Activated CD4-positive, alpha-beta T cell treated with anti-CD3 and anti-CD28 coated beads for 36 hours (primary cell): ENCODE measurements around the gene FUT9. TPM values are rescaled to one million over a fixed set of nuclear protein-coding genes. Genes with fewer than 3 reads are reported as not detected.

ENCODE experiments used
- ATAC-seq: fragments of 200-7000 bp; cut with Tn5 transposase; one replicate; pipeline ENCODE4 v1.10.0; 2021; ENCODE audit warnings: mild to moderate bottlenecking, moderate library complexity
- CTCF ChIA-PET: fragments of 350-600 bp; sonication (Branson Sonifier 250); formaldehyde crosslinking; loops from one replicate; lab custom pipeline; 2021; ENCODE audit warnings: antibody characterized with exemption; lab: Charles Lee
- POLR2A ChIA-PET: fragments of 350-600 bp; sonication (Branson Sonifier 250); formaldehyde crosslinking; loops from one replicate; lab custom pipeline; 2021; ENCODE audit warnings: antibody characterized with exemption, inconsistent platforms; lab: Charles Lee
- DNase-seq: peaks from one replicate; pipeline ENCODE4 v3.0.0-alpha.2; 2020
- H3K27ac Mint-ChIP-seq: one replicate; pipeline ENCODE4 v1.8.0; 2021; ENCODE audit warnings: mixed read lengths
- H3K27me3 Mint-ChIP-seq: one replicate; pipeline ENCODE4 v1.8.0; 2021; ENCODE audit warnings: mixed read lengths
- H3K36me3 Mint-ChIP-seq: one replicate; pipeline ENCODE4 v1.8.0; 2021; ENCODE audit warnings: low read depth, mixed read lengths
- H3K4me1 Mint-ChIP-seq: one replicate; pipeline ENCODE4 v1.8.0; 2021; ENCODE audit warnings: mixed read lengths
- H3K4me3 Mint-ChIP-seq: one replicate; pipeline ENCODE4 v1.8.0; 2021; ENCODE audit warnings: mild to moderate bottlenecking, moderate library complexity, mixed read lengths
- H3K9me3 Mint-ChIP-seq: one replicate; pipeline ENCODE4 v1.8.0; 2021; ENCODE audit warnings: low read depth, mixed read lengths
- intact Hi-C, 2 experiments: fragments of 100-400 bp; cut with DNase I in 1 of 2; cut with micrococcal nuclease in 1 of 2; formaldehyde crosslinking; loops; one replicate each; pipeline versions ENCODE4 v1.14.2 to v1.15.1; 2022 to 2024; cut with DNase I, micrococcal nuclease
- total RNA-seq, 2 experiments: library from RNA; stranded (reverse); gene quantifications; one replicate each; pipeline ENCODE4 v1.2.3, GENCODE V29; 2021

Gene FUT9
- total RNA-seq, result not detected

GRCh38 chr6:96015518-96016333 lies at the start of gene FUT9:
Gene FUT9, plus strand, starts transcription at chr6:96015974. Its CDS starts 187,182 bp downstream, at chr6:96203156.
- Mint-ChIP-seq H3K9me3 (no peaks in the 10 kb centered on the region), H3K27me3 (peaks cover 20% of the 10 kb centered on the region), H3K4me1 (peaks cover 3% of the 10 kb centered on the region), H3K4me3 (no peak within 1 kb of the TSS), H3K27ac (no peak within 1 kb of the TSS), H3K36me3 (no peaks in the 10 kb centered on the region)
- intact Hi-C loops, result no loop called here
- DNase-seq (no peak), ATAC-seq (no peak)
- ChIA-PET POLR2A (no interaction called here), CTCF (interaction anchor here (0.6 kb wide), 1 partner anchor 20 kb away, joined by 3 read pairs; no protein-coding TSS in a partner anchor)

- ChIA-PET CTCF (no interaction called here), POLR2A (no interaction called here)
- Mint-ChIP-seq H3K9me3 (peaks cover 5% of the 10 kb centered on the region), H3K4me3 (no peak overlapping the region), H3K4me1 (no peaks in the 10 kb centered on the region), H3K27me3 (no peaks in the 10 kb centered on the region), H3K27ac (no peak overlapping the region), H3K36me3 (no peaks in the 10 kb centered on the region)
- ATAC-seq (no peak), DNase-seq (no peak)
- intact Hi-C loops, result no loop called here
Observed at GRCh38 chr6:95967594-95967993, 48.2 kb upstream of the FUT9 start.

- ATAC-seq (no peak), DNase-seq (no peak)
- H3K9me3 Mint-ChIP-seq, result no peaks in the 10 kb centered on the region
- no peaks in the 10 kb centered on the region for H3K36me3 Mint-ChIP-seq
- H3K27ac Mint-ChIP-seq, result no peak overlapping the region
- CTCF ChIA-PET, result no interaction called here
- H3K4me3 Mint-ChIP-seq, result no peak overlapping the region
- POLR2A ChIA-PET, result no interaction called here
- intact Hi-C loops, result no loop called here
- H3K4me1 Mint-ChIP-seq, result no peaks in the 10 kb centered on the region
- H3K27me3 Mint-ChIP-seq, result no peaks in the 10 kb centered on the region
Observed at GRCh38 chr6:95973976-95974375, 41.8 kb upstream of the FUT9 start.

GRCh38 chr6:95978230-95978629 lies 37.5 kb upstream of the FUT9 start:
- CTCF ChIA-PET, result no interaction called here
- H3K27me3 Mint-ChIP-seq, result no peaks in the 10 kb centered on the region
- intact Hi-C loops, result no loop called here
- H3K4me3 Mint-ChIP-seq, result no peak overlapping the region
- H3K9me3 Mint-ChIP-seq, result no peaks in the 10 kb centered on the region
- no peaks in the 10 kb centered on the region for H3K4me1 Mint-ChIP-seq
- no peak for ATAC-seq
- no peak overlapping the region for H3K27ac Mint-ChIP-seq
- H3K36me3 Mint-ChIP-seq, result no peaks in the 10 kb centered on the region
- DNase-seq, result no peak
- POLR2A ChIA-PET, result no interaction called here

GRCh38 chr6:95991906-95992305 lies 23.9 kb upstream of the FUT9 start:
- Mint-ChIP-seq H3K4me3 (no peak overlapping the region), H3K9me3 (peaks cover 10% of the 10 kb centered on the region), H3K36me3 (no peaks in the 10 kb centered on the region), H3K4me1 (no peaks in the 10 kb centered on the region), H3K27ac (no peak overlapping the region), H3K27me3 (no peaks in the 10 kb centered on the region)
- ATAC-seq (no peak), DNase-seq (no peak)
- CTCF ChIA-PET, result no interaction called here
- intact Hi-C loops, result no loop called here
- POLR2A ChIA-PET, result no interaction called here

GRCh38 chr6:95994151-95994550 lies 21.6 kb upstream of the FUT9 start:
- DNase-seq (no peak), ATAC-seq (no peak)
- Mint-ChIP-seq H3K4me1 (no peaks in the 10 kb centered on the region), H3K9me3 (peaks cover 10% of the 10 kb centered on the region), H3K4me3 (no peak overlapping the region), H3K27me3 (no peaks in the 10 kb centered on the region), H3K27ac (no peak overlapping the region), H3K36me3 (no peaks in the 10 kb centered on the region)
- ChIA-PET POLR2A (no interaction called here), CTCF (no interaction called here)
- intact Hi-C loops, result no loop called here

- ChIA-PET POLR2A (no interaction called here), CTCF (no interaction called here)
- no peaks in the 10 kb centered on the region for H3K4me1 Mint-ChIP-seq
- H3K36me3 Mint-ChIP-seq, result no peaks in the 10 kb centered on the region
- intact Hi-C loops, result no loop called here
- H3K9me3 Mint-ChIP-seq, result peaks cover 4% of the 10 kb centered on the region
- ATAC-seq, result no peak
- no peaks in the 10 kb centered on the region for H3K27me3 Mint-ChIP-seq
- no peak for DNase-seq
- no peak overlapping the region for H3K27ac Mint-ChIP-seq
- no peak overlapping the region for H3K4me3 Mint-ChIP-seq
Observed at GRCh38 chr6:95998133-95998532, 17.6 kb upstream of the FUT9 start.

GRCh38 chr6:96001891-96002575 lies 13.7 kb upstream of the FUT9 start:
- H3K27ac Mint-ChIP-seq, result no peak overlapping the region
- ChIA-PET POLR2A (no interaction called here), CTCF (no interaction called here)
- intact Hi-C loops, result no loop called here
- no peaks in the 10 kb centered on the region for H3K4me1 Mint-ChIP-seq
- peaks cover 2% of the 10 kb centered on the region for H3K9me3 Mint-ChIP-seq
- H3K4me3 Mint-ChIP-seq, result no peak overlapping the region
- no peak for DNase-seq
- H3K27me3 Mint-ChIP-seq, result no peaks in the 10 kb centered on the region
- H3K36me3 Mint-ChIP-seq, result no peaks in the 10 kb centered on the region
- no peak for ATAC-seq

- no peaks in the 10 kb centered on the region for H3K36me3 Mint-ChIP-seq
- DNase-seq, result no peak
- intact Hi-C loops, result no loop called here
- CTCF ChIA-PET, result no interaction called here
- no peaks in the 10 kb centered on the region for H3K27me3 Mint-ChIP-seq
- POLR2A ChIA-PET, result no interaction called here
- no peak overlapping the region for H3K4me3 Mint-ChIP-seq
- H3K4me1 Mint-ChIP-seq, result no peaks in the 10 kb centered on the region
- ATAC-seq, result no peak
- H3K9me3 Mint-ChIP-seq, result peaks cover 2% of the 10 kb centered on the region
- no peak overlapping the region for H3K27ac Mint-ChIP-seq
Observed at GRCh38 chr6:96002576-96002910, 13.2 kb upstream of the FUT9 start.

GRCh38 chr6:96002912-96003311 lies 12.9 kb upstream of the FUT9 start:
- POLR2A ChIA-PET, result no interaction called here
- CTCF ChIA-PET, result no interaction called here
- Mint-ChIP-seq H3K27ac (no peak overlapping the region), H3K36me3 (no peaks in the 10 kb centered on the region), H3K27me3 (no peaks in the 10 kb centered on the region), H3K9me3 (peaks cover 2% of the 10 kb centered on the region), H3K4me3 (no peak overlapping the region), H3K4me1 (no peaks in the 10 kb centered on the region)
- ATAC-seq (no peak), DNase-seq (no peak)
- intact Hi-C loops, result no loop called here

- no peak overlapping the region for H3K4me3 Mint-ChIP-seq
- H3K36me3 Mint-ChIP-seq, result no peaks in the 10 kb centered on the region
- ATAC-seq (no peak), DNase-seq (no peak)
- H3K27ac Mint-ChIP-seq, result no peak overlapping the region
- CTCF ChIA-PET, result no interaction called here
- H3K9me3 Mint-ChIP-seq, result no peaks in the 10 kb centered on the region
- POLR2A ChIA-PET, result no interaction called here
- no peaks in the 10 kb centered on the region for H3K4me1 Mint-ChIP-seq
- intact Hi-C loops, result no loop called here
- no peaks in the 10 kb centered on the region for H3K27me3 Mint-ChIP-seq
Observed at GRCh38 chr6:96007663-96008062, 8.1 kb upstream of the FUT9 start.

GRCh38 chr6:96013531-96013930 lies 2.2 kb upstream of the FUT9 start:
- H3K9me3 Mint-ChIP-seq, result no peaks in the 10 kb centered on the region
- no peaks in the 10 kb centered on the region for H3K36me3 Mint-ChIP-seq
- ChIA-PET CTCF (no interaction called here), POLR2A (no interaction called here)
- DNase-seq (no peak), ATAC-seq (no peak)
- H3K27me3 Mint-ChIP-seq, result peaks cover 20% of the 10 kb centered on the region
- no peak overlapping the region for H3K4me3 Mint-ChIP-seq
- H3K27ac Mint-ChIP-seq, result no peak overlapping the region
- intact Hi-C loops, result no loop called here
- H3K4me1 Mint-ChIP-seq, result peaks cover 3% of the 10 kb centered on the region
